Heart right ventricle (tissue), 16 donors: Measurements from ENCODE around the gene OSR1. TPM values are rescaled to one million over a fixed set of nuclear protein-coding genes. Genes with fewer than 3 reads are reported as not detected.

Experiments
- ATAC-seq, 8 donors: fragments of 200-7000 bp; cut with Tn5 transposase; one replicate each; pipeline ENCODE4 v1.9.1; 2020; ENCODE audit warnings: mild to moderate bottlenecking in 8 of 8, moderate library complexity in 8 of 8, moderate number of reproducible peaks in 1 of 8
- DNase-seq, 2 donors: peaks; one replicate each; pipeline ENCODE4 v3.0.0-alpha.2; 2020
- H3K27ac ChIP-seq, 10 donors: fragments of 200-600 bp; sonication (generic) in 2 of 10; one replicate each; pipeline versions ENCODE4 v1.5.0 to v1.8.0; 2020 to 2022; ENCODE audit warnings: mild to moderate bottlenecking in 3 of 10
- H3K27me3 ChIP-seq, 7 donors: fragments of 200-600 bp; one replicate each; pipeline ENCODE4 v1.8.0; 2021 to 2022; ENCODE audit warnings: mild to moderate bottlenecking in 2 of 7
- H3K36me3 ChIP-seq, 9 donors: fragments of 200-600 bp; sonication (generic) in 1 of 9; one replicate each; pipeline versions ENCODE4 v1.5.0 to v1.8.0; 2020 to 2022; ENCODE audit warnings: mild to moderate bottlenecking in 2 of 9
- H3K4me1 ChIP-seq, 9 donors: fragments of 200-600 bp; sonication (generic) in 1 of 9; one replicate each; pipeline versions ENCODE4 v1.5.0 to v1.8.0; 2020 to 2022; ENCODE audit warnings: mild to moderate bottlenecking in 4 of 9
- H3K4me3 ChIP-seq, 10 donors: fragments of 200-600 bp; sonication (generic) in 2 of 10; one replicate each; pipeline versions ENCODE4 v1.5.0 to v1.8.0; 2020 to 2022; ENCODE audit warnings: mild to moderate bottlenecking in 7 of 10, moderate library complexity in 2 of 10
- H3K9me3 ChIP-seq, 11 donors: fragments of 200-600 bp in 10 of 11; sonication (generic) in 2 of 11; one replicate each; pipeline versions ENCODE4 v1.5.0 to v1.8.0; 2013 to 2022; ENCODE audit warnings: mild to moderate bottlenecking in 2 of 11, control low read depth in 1 of 11, moderate library complexity in 1 of 11
- WGBS, 2 donors: extraction: QIAGEN DNeasy Blood & Tissue Kit; methylation state at CpG; one replicate each; pipeline ENCODE4 v1.1.7; 2013; ENCODE audit warnings: inconsistent platforms in 1 of 2; 5-methylcytosine and 5-hydroxymethylcytosine counted together
- intact Hi-C, 10 donors: fragments of 100-400 bp; cut with DNase I; formaldehyde crosslinking; loops; one replicate each; pipeline versions ENCODE4 v1.11.1 to v1.14.2; 2022
- polyA plus RNA-seq, 2 donors: library from polyadenylated mRNA; stranded (reverse); fragments of 200-250 nt; gene quantifications; one replicate each; pipeline ENCODE4 v1.2.3, GENCODE V29; 2013
- total RNA-seq, 10 donors: library from RNA; stranded (reverse); fragmentation: NEBNext Ultra II Directional in 3 of 10; extraction: Animal tissue kit (Norgen Biotek cat#: 25700) in 3 of 10; gene quantifications; one replicate each; pipeline versions ENCODE4 v1.2.1 to v1.2.4, GENCODE V29; 2021 to 2023
- TF ChIP-seq, protein P1 (sequence below), 9 donors: fragments of 200-600 bp; sonication (generic) in 2 of 9; IDR thresholded peaks; one replicate each; pipeline versions ENCODE4 v1.5.0 to v1.8.0; 2021 to 2022; ENCODE audit warnings: antibody characterized with exemption in 9 of 9, mild to moderate bottlenecking in 5 of 9, moderate library complexity in 1 of 9
- donor health status: Arrhythmogenic right ventricular cardiomyopathy.
- donor health status: ischemic (EF 13 %, LVEDD 7.1; RV severe dilation, severe dysfunction).
- donor health status: healthy with polysubstance abuse.
- donor health status: DM: no; HTN: yes; CAD: no.
- donor health status: DM: no; HTN: no; CAD: no.
- donor health status: ischemic (EF 25% LVEDD 6.9; RV normal size, moderate dysfunction).
- donor health status: ischemic (EF 25% LVEDD 5.7; RV mildly dilated, moderate dysfunction).
- donor health status: healthy.
- donor health status: DM: yes; HTN: yes; CAD: no.
- donor health status: Ischemic cardiomyopathy.
- donor health status: ischemic (EF 35%, LVEDD 5.7; RV mildly dilated, moderate dysfunction).
- donor health status: nonischemic (EF 11% LVEDD 7.7; RV severe dilation, severe dysfunction).
- donor health status: DM: yes; HTN: yes; CAD: no.
- donor health status: PGD.
- donor health status: ischemic (EF 29% LVEDD 5.4; RV normal size, mild dysfunction).
- donor health status: nonischemic (EF 23%, LVEDD 6.1; RV moderate dilation, normal function).

OSR1 gene
- total and polyA plus RNA-seq, 12 donors = 0.71 to 13.3 (median 2.7) TPM

DNA sequence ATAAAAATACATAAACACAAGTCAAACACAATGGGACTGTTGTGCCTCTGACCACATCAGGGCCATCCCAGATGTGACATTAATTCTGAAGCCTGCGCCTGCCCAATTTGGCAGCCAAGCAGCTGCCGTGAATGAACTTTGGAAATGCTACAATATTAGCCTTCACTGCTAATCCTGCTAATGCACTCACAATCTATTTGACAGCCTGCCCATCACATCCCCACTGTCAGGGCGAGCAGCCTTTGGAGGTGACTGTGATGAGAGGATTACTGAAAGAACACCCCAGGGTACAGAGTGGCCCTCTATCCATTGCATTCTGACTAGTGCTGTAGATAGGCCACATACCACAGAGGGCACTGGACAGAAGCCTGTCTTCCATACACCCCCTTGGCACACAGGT is 21.6 kb downstream of the OSR1 start:
- 58 to 59% methylated on average over 3 of the region's 3 CpGs for WGBS, 2 donors
- intact Hi-C loops = no loop called here
- no peak overlapping the region for H3K4me3 ChIP-seq
- DNase-seq = no peak
- peaks cover 0 to 22% (median 11%) of the 10 kb centered on the region in 9 donors for H3K4me1 ChIP-seq
- ATAC-seq = peak in 7 of 8 donors; percentile 34 to 98 (median 76)
- TF ChIP-seq, protein P1, sequence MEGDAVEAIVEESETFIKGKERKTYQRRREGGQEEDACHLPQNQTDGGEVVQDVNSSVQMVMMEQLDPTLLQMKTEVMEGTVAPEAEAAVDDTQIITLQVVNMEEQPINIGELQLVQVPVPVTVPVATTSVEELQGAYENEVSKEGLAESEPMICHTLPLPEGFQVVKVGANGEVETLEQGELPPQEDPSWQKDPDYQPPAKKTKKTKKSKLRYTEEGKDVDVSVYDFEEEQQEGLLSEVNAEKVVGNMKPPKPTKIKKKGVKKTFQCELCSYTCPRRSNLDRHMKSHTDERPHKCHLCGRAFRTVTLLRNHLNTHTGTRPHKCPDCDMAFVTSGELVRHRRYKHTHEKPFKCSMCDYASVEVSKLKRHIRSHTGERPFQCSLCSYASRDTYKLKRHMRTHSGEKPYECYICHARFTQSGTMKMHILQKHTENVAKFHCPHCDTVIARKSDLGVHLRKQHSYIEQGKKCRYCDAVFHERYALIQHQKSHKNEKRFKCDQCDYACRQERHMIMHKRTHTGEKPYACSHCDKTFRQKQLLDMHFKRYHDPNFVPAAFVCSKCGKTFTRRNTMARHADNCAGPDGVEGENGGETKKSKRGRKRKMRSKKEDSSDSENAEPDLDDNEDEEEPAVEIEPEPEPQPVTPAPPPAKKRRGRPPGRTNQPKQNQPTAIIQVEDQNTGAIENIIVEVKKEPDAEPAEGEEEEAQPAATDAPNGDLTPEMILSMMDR (IDR thresholded peaks at IDR 0.05) = no peak
- H3K36me3 ChIP-seq = peaks cover 0 to 6% (median 0%) of the 10 kb centered on the region in 9 donors
- peak overlapping the region in 2 of 10 donors; percentile 1 to 13 for H3K27ac ChIP-seq
- H3K9me3 ChIP-seq = no peaks in the 10 kb centered on the region
- H3K27me3 ChIP-seq = no peaks in the 10 kb centered on the region

DNA sequence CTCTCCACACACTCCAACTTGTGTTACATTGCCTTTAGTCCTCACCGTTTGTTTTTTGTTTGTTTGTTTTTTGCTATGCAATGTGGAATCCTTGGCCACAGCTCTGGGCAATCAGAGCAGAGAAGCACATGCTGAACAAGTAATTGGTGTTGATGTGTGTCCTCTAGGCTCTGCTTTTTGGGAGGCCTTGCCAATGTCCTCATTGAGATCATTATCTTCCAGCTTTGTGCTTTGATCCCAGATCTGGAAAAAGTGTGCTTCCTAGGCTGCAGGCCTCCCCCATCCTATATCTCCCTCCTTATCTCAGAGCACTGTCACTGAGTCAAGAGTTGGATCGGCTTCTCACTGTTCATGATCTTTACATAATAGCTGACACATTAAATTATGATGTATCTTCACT is 25.9 kb downstream of the OSR1 start:
- Histone ChIP-seq H3K9me3 (no peaks in the 10 kb centered on the region), H3K27me3 (no peaks in the 10 kb centered on the region), H3K27ac (no peak overlapping the region), H3K36me3 (no peaks in the 10 kb centered on the region), H3K4me3 (no peak overlapping the region), H3K4me1 (peaks cover 0 to 22% (median 11%) of the 10 kb centered on the region in 9 donors)
- WGBS, 2 donors = 43 to 50% methylated on average over 2 of the region's 2 CpGs
- intact Hi-C loops = no loop called here
- TF ChIP-seq, protein P1 (IDR thresholded peaks at IDR 0.05) = no peak
- ATAC-seq (peak in 1 of 8 donors; percentile 61), DNase-seq (no peak)

DNA sequence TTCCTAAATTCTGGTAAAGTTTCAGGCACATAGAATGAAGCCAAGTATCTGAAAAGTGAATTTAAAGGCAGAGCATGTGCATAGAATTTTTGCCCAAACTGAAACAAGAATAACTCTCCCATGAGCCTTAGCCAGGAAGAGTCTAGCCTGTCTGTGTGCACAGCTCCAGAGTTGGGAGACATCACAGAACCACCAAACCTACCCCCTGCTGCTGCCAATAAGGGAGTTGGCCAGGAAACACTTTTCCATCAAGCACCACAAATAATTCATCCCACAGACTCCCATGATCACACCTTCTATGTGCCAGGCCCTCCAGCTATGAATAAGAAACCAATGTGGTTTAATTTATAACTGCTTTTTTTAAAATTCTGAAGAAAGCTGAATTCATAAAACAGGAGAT is 27.0 kb downstream of the OSR1 start:
- ATAC-seq (peak in 1 of 8 donors; percentile 51), DNase-seq (no peak)
- H3K27me3 ChIP-seq = no peaks in the 10 kb centered on the region
- H3K27ac ChIP-seq = no peak overlapping the region
- H3K9me3 ChIP-seq = no peaks in the 10 kb centered on the region
- intact Hi-C loops = no loop called here
- H3K4me1 ChIP-seq = peaks cover 0 to 12% (median 8%) of the 10 kb centered on the region in 9 donors
- H3K4me3 ChIP-seq = no peak overlapping the region
- H3K36me3 ChIP-seq = no peaks in the 10 kb centered on the region
- TF ChIP-seq, protein P1 (IDR thresholded peaks at IDR 0.05) = no peak

DNA sequence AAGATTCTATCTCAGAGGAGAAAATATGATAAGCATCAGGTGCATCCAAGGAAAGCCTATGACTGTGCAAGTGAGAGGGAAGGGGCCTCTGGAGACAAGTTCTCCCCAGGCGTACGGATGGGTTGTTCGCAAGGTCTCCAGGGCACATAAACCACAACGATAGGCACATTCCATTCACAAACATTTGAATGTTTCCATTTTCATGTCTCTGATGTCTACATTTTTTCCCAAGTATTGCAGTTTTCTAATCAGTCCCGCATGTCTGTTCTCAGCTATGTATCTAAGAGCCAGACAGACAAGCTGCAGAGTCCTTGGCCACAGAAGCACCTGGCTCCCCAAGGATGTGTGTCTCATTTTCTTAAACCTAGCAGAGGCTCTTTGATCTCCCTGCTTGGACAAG is 28.0 kb downstream of the OSR1 start:
- Histone ChIP-seq H3K4me3 (no peak overlapping the region), H3K4me1 (peaks cover 0 to 5% (median 0%) of the 10 kb centered on the region in 9 donors), H3K36me3 (no peaks in the 10 kb centered on the region), H3K9me3 (no peaks in the 10 kb centered on the region), H3K27ac (no peak overlapping the region), H3K27me3 (no peaks in the 10 kb centered on the region)
- no peak for DNase-seq
- TF ChIP-seq, protein P1 (IDR thresholded peaks at IDR 0.05) = no peak
- no peak for ATAC-seq
- WGBS, 2 donors = 93 to 95% methylated on average over 5 of the region's 5 CpGs
- intact Hi-C loops = no loop called here
